Parathyroid adenoma (tissue), 2 donors: ENCODE data around the gene TASP1.

ENCODE experiments used
- H2AFZ ChIP-seq: fragments of 300-600 bp; sonication (generic); one replicate; pipeline ENCODE4 v1.7.0; 2017; ENCODE audit warnings: antibody characterized with exemption, mild to moderate bottlenecking
- H3K27ac ChIP-seq: fragments of 300-600 bp; sonication (generic); one replicate; pipeline ENCODE4 v1.7.0; 2017
- H3K27me3 ChIP-seq: fragments of 300-600 bp; sonication (generic); one replicate; pipeline ENCODE4 v1.7.0; 2017; ENCODE audit warnings: low read length; ENCODE audit not compliant: control insufficient read depth, insufficient read depth
- H3K36me3 ChIP-seq: fragments of 300-600 bp; sonication (generic); one replicate; pipeline ENCODE4 v1.7.0; 2017; ENCODE audit warnings: low read length; ENCODE audit not compliant: control insufficient read depth, insufficient read depth
- H3K4me1 ChIP-seq: fragments of 300-600 bp; sonication (generic); one replicate; pipeline ENCODE4 v1.7.0; 2017; ENCODE audit warnings: control low read depth
- H3K4me2 ChIP-seq: fragments of 300-600 bp; sonication (generic); one replicate; pipeline ENCODE4 v1.7.0; 2017; ENCODE audit warnings: low read length
- H3K4me3 ChIP-seq: fragments of 300-600 bp; sonication (generic); one replicate; pipeline ENCODE4 v1.7.0; 2017; ENCODE audit warnings: low read depth, low read length
- H3K79me2 ChIP-seq: fragments of 300-600 bp; sonication (generic); one replicate; pipeline ENCODE4 v1.7.0; 2017; ENCODE audit warnings: control low read depth
- H3K9ac ChIP-seq: fragments of 300-600 bp; sonication (generic); one replicate; pipeline ENCODE4 v1.7.0; 2017; ENCODE audit warnings: mild to moderate bottlenecking
- H3K9me3 ChIP-seq: fragments of 300-600 bp; sonication (generic); one replicate; pipeline ENCODE4 v1.7.0; 2017; ENCODE audit warnings: low read length; ENCODE audit not compliant: control insufficient read depth
- CTCF ChIP-seq: fragments of 300-600 bp; sonication (generic); IDR thresholded peaks from one replicate; pipeline ENCODE4 v1.7.0; 2017; ENCODE audit warnings: antibody characterized with exemption, mild to moderate bottlenecking
- donor health status: primary hyperparathyroidism.

The TASP1 gene

GRCh38 chr20:13419477-13419876 is 219.3 kb downstream of the TASP1 start:
- H3K36me3 ChIP-seq: no peaks in the 10 kb centered on the region
- no peaks in the 10 kb centered on the region for H3K79me2 ChIP-seq
- no peak for TF ChIP-seq CTCF

GRCh38 chr20:13418263-13419229 is 220.2 kb downstream of the TASP1 start:
- no peak overlapping the region for H3K9ac ChIP-seq
- TF ChIP-seq CTCF: no peak

More at GRCh38 chr20:13419477-13419876, 219.3 kb downstream of the TASP1 start:
- no peaks in the 10 kb centered on the region for H3K9me3 ChIP-seq
- no peak overlapping the region for H3K9ac ChIP-seq
- H3K4me3 ChIP-seq: no peak overlapping the region
- no peak overlapping the region for H2AFZ ChIP-seq
- H3K27me3 ChIP-seq: no peaks in the 10 kb centered on the region
- no peaks in the 10 kb centered on the region for H3K4me1 ChIP-seq
- H3K27ac ChIP-seq: no peak overlapping the region
- no peak overlapping the region for H3K4me2 ChIP-seq

GRCh38 chr20:13416531-13416930 is 222.2 kb downstream of the TASP1 start:
- H3K27me3 ChIP-seq: no peaks in the 10 kb centered on the region
- H3K79me2 ChIP-seq: no peaks in the 10 kb centered on the region
- H3K36me3 ChIP-seq: no peaks in the 10 kb centered on the region
- peaks cover 7% of the 10 kb centered on the region for H3K4me1 ChIP-seq
- H3K9me3 ChIP-seq: no peaks in the 10 kb centered on the region
- H3K9ac ChIP-seq: no peak overlapping the region
- no peak overlapping the region for H3K27ac ChIP-seq
- no peak for TF ChIP-seq CTCF
- no peak overlapping the region for H3K4me2 ChIP-seq
- H3K4me3 ChIP-seq: no peak overlapping the region
- H2AFZ ChIP-seq: no peak overlapping the region

More at GRCh38 chr20:13418263-13419229, 220.2 kb downstream of the TASP1 start:
- H3K4me3 ChIP-seq: no peak overlapping the region
- no peaks in the 10 kb centered on the region for H3K27me3 ChIP-seq
- no peaks in the 10 kb centered on the region for H3K36me3 ChIP-seq
- H2AFZ ChIP-seq: no peak overlapping the region
- no peak overlapping the region for H3K4me2 ChIP-seq
- H3K4me1 ChIP-seq: no peaks in the 10 kb centered on the region
- H3K27ac ChIP-seq: no peak overlapping the region
- H3K79me2 ChIP-seq: no peaks in the 10 kb centered on the region
- no peaks in the 10 kb centered on the region for H3K9me3 ChIP-seq

GRCh38 chr20:13412806-13413445 is 225.8 kb downstream of the TASP1 start:
- no peak overlapping the region for H2AFZ ChIP-seq
- peaks cover 7% of the 10 kb centered on the region for H3K4me1 ChIP-seq
- H3K27me3 ChIP-seq: no peaks in the 10 kb centered on the region
- no peak overlapping the region for H3K9ac ChIP-seq
- H3K9me3 ChIP-seq: no peaks in the 10 kb centered on the region
- H3K4me2 ChIP-seq: no peak overlapping the region
- no peaks in the 10 kb centered on the region for H3K36me3 ChIP-seq
- H3K27ac ChIP-seq: no peak overlapping the region
- TF ChIP-seq CTCF: no peak
- no peaks in the 10 kb centered on the region for H3K79me2 ChIP-seq
- no peak overlapping the region for H3K4me3 ChIP-seq
